HL-60 (cell line): ENCODE results near the gene MYH14.

Source experiments
- CTCF ChIP-seq: IDR thresholded peaks from one replicate; pipeline ENCODE4 v1.5.1; 2011; ENCODE audit warnings: low read length, control low read depth, inconsistent platforms; ENCODE audit not compliant: insufficient read depth
- GABPA ChIP-seq: IDR thresholded peaks from 2 replicates; pipeline ENCODE4 v1.6.1; 2012; ENCODE audit warnings: low read depth
- POLR2AphosphoS5 ChIP-seq: IDR thresholded peaks from 2 replicates; pipeline ENCODE4 v1.6.1; 2012; ENCODE audit warnings: low read depth
- REST ChIP-seq: IDR thresholded peaks from 2 replicates; pipeline ENCODE4 v1.6.1; 2012; ENCODE audit warnings: low read depth; ENCODE audit not compliant: insufficient replicate concordance
- SPI1 ChIP-seq: IDR thresholded peaks from 2 replicates; pipeline ENCODE4 v1.6.1; 2012; ENCODE audit warnings: low read depth, mild to moderate bottlenecking, borderline replicate concordance

DNA sequence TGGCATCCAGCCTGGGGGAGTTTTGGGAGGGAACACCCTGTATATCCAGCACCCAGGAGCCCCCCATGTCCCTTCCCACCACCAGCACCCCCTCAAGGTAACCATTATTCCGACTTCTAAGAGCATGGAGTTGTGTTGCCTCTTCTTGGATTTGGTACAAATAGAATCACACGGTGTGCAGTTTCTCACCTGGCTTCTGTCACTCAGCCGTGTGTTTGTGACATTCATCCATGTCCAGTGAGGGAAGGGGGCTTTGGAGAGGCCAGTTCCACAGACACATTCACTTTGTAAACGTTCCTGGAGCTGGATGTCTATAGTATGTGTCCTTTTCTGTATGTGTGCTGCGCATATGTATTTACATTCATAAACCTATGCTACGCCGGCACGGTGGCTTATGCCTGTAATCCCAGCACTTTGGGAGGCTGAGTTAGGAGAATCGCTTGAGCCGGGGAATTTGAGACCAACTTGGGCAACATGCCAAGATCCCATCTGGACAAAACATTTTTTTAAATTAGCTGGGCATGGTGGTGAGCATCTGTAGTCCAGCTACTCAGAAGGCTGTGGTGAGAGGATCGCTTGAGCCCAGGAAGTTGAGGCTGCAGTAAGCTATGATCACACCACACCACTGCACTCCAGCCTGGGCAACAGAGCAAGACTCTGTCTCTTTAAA is 36.6 kb downstream of the MYH14 start:
- TF ChIP-seq POLR2AphosphoS5 (no peak), CTCF (no peak), SPI1 (no peak), GABPA (no peak), REST (no peak)
